HCT116 (cell line): ENCODE data around the gene GPC1. TPM values are rescaled to one million over a fixed set of nuclear protein-coding genes. Genes with fewer than 3 reads are reported as not detected.

Source experiments
- ATAC-seq: fragments of 200-7000 bp; cut with Tn5 transposase; 2 replicates; pipeline ENCODE4 v1.9.1; 2020; ENCODE audit warnings: mild to moderate bottlenecking, moderate library complexity
- BruUV-seq: library from RNA; stranded (reverse); fragments of 400-500 nt; replicated peaks from 2 replicates; lab custom pipeline; 2021; lab: Mats Ljungman, UMichigan
- CTCF ChIA-PET: fragments of 300-600 bp; sonication (Branson Sonifier 250); formaldehyde crosslinking; loops from one replicate; lab custom pipeline; 2021; ENCODE audit warnings: antibody characterized with exemption; lab: Charles Lee
- POLR2A ChIA-PET: fragments of 300-600, 350-600 bp; sonication (Branson Sonifier 250); formaldehyde crosslinking; loops from one replicate; lab custom pipeline; 2021; ENCODE audit warnings: antibody characterized with exemption; lab: Charles Lee
- RAD21 ChIA-PET, 2 experiments: fragments of 300-600 bp; sonication (Branson Sonifier 250); formaldehyde crosslinking; loops; one replicate each; lab custom pipeline; 2023; ENCODE audit warnings: low total read pairs in 2 of 2; ENCODE audit not compliant: uncharacterized antibody in 2 of 2, unreplicated experiment in 2 of 2, low non-redundant PET in 1 of 2; lab: Charles Lee
- DNase-seq: peaks from one replicate; pipeline ENCODE4 v3.0.0-alpha.2; 2010; ENCODE audit warnings: low read depth, low spot score
- H2AFZ ChIP-seq: fragments of 200-600 bp; shearing (Covaris generic), sonication (generic); 2 replicates; pipeline ENCODE4 v1.6.1; 2017; ENCODE audit warnings: low read depth, mixed run types, mixed read lengths, antibody characterized with exemption, low read length; ENCODE audit not compliant: poor library complexity, severe bottlenecking
- H3K27ac ChIP-seq: 2 replicates; pipeline ENCODE4 v1.5.1; 2012; ENCODE audit warnings: low read depth, low read length
- H3K27me3 ChIP-seq: fragments of 200-600 bp; sonication (generic); 2 replicates; pipeline ENCODE4 v1.6.1; 2016; ENCODE audit warnings: mixed run types, low read length, mixed read lengths; ENCODE audit not compliant: insufficient read depth
- H3K36me3 ChIP-seq, 2 experiments: fragments of 200-500 bp in 1 of 2; fragments of 200-600 bp in 1 of 2; sonication (Bioruptor generic) in 1 of 2; sonication (generic) in 1 of 2; 2 replicates each; pipeline versions ENCODE4 v1.5.1 to v1.6.1; 2014 to 2016; ENCODE audit warnings: low read length in 2 of 2, inconsistent platforms in 1 of 2, mixed read lengths in 1 of 2, mixed run types in 1 of 2; ENCODE audit not compliant: insufficient read depth in 2 of 2, control insufficient read depth in 1 of 2
- H3K4me1 ChIP-seq, 2 experiments: fragments of 200-600 bp in 1 of 2; sonication (generic) in 1 of 2; 2 replicates each; pipeline versions ENCODE4 v1.5.1 to v1.6.1; 2012 to 2017; ENCODE audit warnings: low read length in 2 of 2, inconsistent platforms in 1 of 2, mild to moderate bottlenecking in 1 of 2, mixed read lengths in 1 of 2, mixed run types in 1 of 2, moderate library complexity in 1 of 2; ENCODE audit not compliant: insufficient read depth in 2 of 2, control insufficient read depth in 1 of 2
- H3K4me2 ChIP-seq: fragments of 200-600 bp; sonication (generic); 2 replicates; pipeline ENCODE4 v1.6.1; 2017; ENCODE audit warnings: mixed run types, low read length, mixed read lengths
- H3K4me3 ChIP-seq, 2 experiments: fragments of 200-600 bp in 1 of 2; sonication (generic) in 1 of 2; replicated peaks in 1 of 2; 2 replicates each; pipeline ENCODE4 v1.5.1; 2011 to 2016; ENCODE audit warnings: low read length in 2 of 2, control low read depth in 1 of 2, low read depth in 1 of 2, mild to moderate bottlenecking in 1 of 2, mixed read lengths in 1 of 2, mixed run types in 1 of 2
- H3K79me2 ChIP-seq: fragments of 200-600 bp; sonication (generic); 2 replicates; pipeline ENCODE4 v1.6.1; 2017; ENCODE audit warnings: mild to moderate bottlenecking, mixed run types, low read length, moderate library complexity, mixed read lengths; ENCODE audit not compliant: insufficient read depth
- H3K9ac ChIP-seq: fragments of 200-600 bp; sonication (generic); 2 replicates; pipeline ENCODE4 v1.6.1; 2016; ENCODE audit warnings: low read length, mixed read lengths
- H3K9me2 ChIP-seq: fragments of 200-600 bp; sonication (generic), shearing (Covaris generic); 2 replicates; pipeline ENCODE4 v1.6.1; 2017; ENCODE audit warnings: mixed run types, mild to moderate bottlenecking, moderate library complexity; ENCODE audit not compliant: insufficient read depth
- H3K9me3 ChIP-seq, 2 experiments: fragments of 200-500 bp in 1 of 2; fragments of 200-600 bp in 1 of 2; sonication (Bioruptor generic) in 1 of 2; sonication (generic) in 1 of 2; 2 replicates each; pipeline ENCODE4 v1.6.1; 2014 to 2017; ENCODE audit warnings: low read length in 2 of 2, mixed read lengths in 2 of 2, inconsistent platforms in 1 of 2, low read depth in 1 of 2, mild to moderate bottlenecking in 1 of 2, mixed run types in 1 of 2, moderate library complexity in 1 of 2; ENCODE audit not compliant: control insufficient read depth in 1 of 2, insufficient read depth in 1 of 2
- H4K20me1 ChIP-seq: fragments of 200-600 bp; sonication (generic), shearing (Covaris generic); 2 replicates; pipeline ENCODE4 v1.6.1; 2017; ENCODE audit warnings: mixed run types, mild to moderate bottlenecking, moderate library complexity; ENCODE audit not compliant: insufficient read depth
- CBX3 ChIP-seq: IDR thresholded peaks from 2 replicates; pipeline ENCODE4 v1.6.1; 2012; ENCODE audit warnings: low read depth
- CEBPB ChIP-seq: IDR thresholded peaks from 2 replicates; pipeline ENCODE4 v1.6.1; 2012; ENCODE audit warnings: low read depth
- EGR1 ChIP-seq: IDR thresholded peaks from 2 replicates; pipeline ENCODE4 v1.6.1; 2012; ENCODE audit warnings: low read depth
- ELF1 ChIP-seq: IDR thresholded peaks from 2 replicates; pipeline ENCODE4 v1.6.1; 2012; ENCODE audit warnings: low read depth, borderline replicate concordance
- EZH2 ChIP-seq: fragments of 200-600 bp; sonication (generic); IDR thresholded peaks from 2 replicates; pipeline ENCODE4 v1.6.1; 2017; ENCODE audit warnings: antibody characterized with exemption, mixed run types
- EZH2phosphoT487 ChIP-seq: fragments of 200-600 bp; IDR thresholded peaks from 2 replicates; pipeline ENCODE4 v1.6.1; 2018; ENCODE audit warnings: antibody characterized with exemption, borderline replicate concordance
- FOSL1 ChIP-seq: IDR thresholded peaks from 2 replicates; pipeline ENCODE4 v1.6.1; 2012; ENCODE audit warnings: low read depth
- JUND ChIP-seq: IDR thresholded peaks from 2 replicates; pipeline ENCODE4 v1.6.1; 2012
- MAX ChIP-seq: IDR thresholded peaks from 2 replicates; pipeline ENCODE4 v1.6.1; 2012
- RAD21 ChIP-seq: IDR thresholded peaks from 2 replicates; pipeline ENCODE4 v1.6.1; 2012; ENCODE audit warnings: low read depth, mild to moderate bottlenecking
- REST ChIP-seq: IDR thresholded peaks from 2 replicates; pipeline ENCODE4 v1.6.1; 2012; ENCODE audit warnings: low read depth
- SIN3A ChIP-seq: IDR thresholded peaks from 2 replicates; pipeline ENCODE4 v1.6.1; 2012; ENCODE audit warnings: low read depth
- SP1 ChIP-seq: IDR thresholded peaks from 2 replicates; pipeline ENCODE4 v1.6.1; 2012; ENCODE audit warnings: low read depth
- SRF ChIP-seq: IDR thresholded peaks from 2 replicates; pipeline ENCODE4 v1.6.1; 2012; ENCODE audit warnings: low read depth
- ZBTB33 ChIP-seq: IDR thresholded peaks from 2 replicates; pipeline ENCODE4 v1.6.1; 2011; ENCODE audit warnings: mild to moderate bottlenecking, low read length, moderate library complexity; ENCODE audit not compliant: insufficient replicate concordance; ENCODE audit errors: extremely low read depth
- intact Hi-C: fragments of 100-400 bp; cut with micrococcal nuclease; formaldehyde crosslinking; loops from 2 replicates; pipeline ENCODE4 v1.10.0; 2022
- total RNA-seq: library from RNA; stranded (reverse); gene quantifications from one replicate; pipeline ENCODE4 v1.2.1, GENCODE V29; 2021; ENCODE audit not compliant: unreplicated experiment

Gene GPC1
- total RNA-seq, 1 experiment from 2014 or later = 79.1 TPM

DNA sequence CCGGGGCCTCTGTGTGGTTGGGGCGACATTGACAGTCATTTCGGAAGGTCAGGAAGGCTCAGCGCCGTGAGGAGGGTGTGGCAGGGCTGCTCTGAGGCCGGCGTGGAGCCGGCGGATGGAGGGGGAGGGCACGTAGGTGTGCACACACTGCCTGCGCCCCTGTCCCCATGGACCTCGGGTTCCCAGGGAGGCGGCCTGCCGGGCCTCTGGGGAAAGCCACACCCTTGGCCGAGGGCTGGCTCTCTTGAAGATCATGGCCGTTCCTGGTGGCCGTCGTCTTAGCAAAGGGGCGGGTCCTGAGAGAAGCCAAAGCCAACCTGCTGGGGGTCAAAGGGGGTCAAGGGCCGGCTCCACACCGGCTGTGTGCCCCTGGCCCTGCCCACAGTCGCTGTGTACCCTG lies 11.9 kb downstream of the GPC1 start:
- no peaks in the 10 kb centered on the region for H3K9me3 ChIP-seq
- no peak overlapping the region for H3K4me2 ChIP-seq
- RAD21 ChIA-PET = no interaction called here
- no TSS peak for BruUV-seq
- H3K36me3 ChIP-seq = no peaks in the 10 kb centered on the region
- no peaks in the 10 kb centered on the region for H4K20me1 ChIP-seq
- POLR2A ChIA-PET = no interaction called here
- no peak overlapping the region; the same call in 1 of the 2 replicates for H3K27ac ChIP-seq
- CTCF ChIA-PET = no interaction called here
- H3K79me2 ChIP-seq = peaks cover 88% of the 10 kb centered on the region
- H3K9ac ChIP-seq = no peak overlapping the region
- intact Hi-C loops = no loop called here
- TF ChIP-seq JUND = no peak
- no peak for TF ChIP-seq EGR1
- no peak for TF ChIP-seq MAX
- TF ChIP-seq SRF = no peak
- TF ChIP-seq EZH2 = no peak
- TF ChIP-seq CEBPB = no peak
- TF ChIP-seq EZH2phosphoT487 = no peak
- no peak for TF ChIP-seq SP1
- TF ChIP-seq SIN3A = no peak
- no peak for TF ChIP-seq RAD21
- no peak for TF ChIP-seq FOSL1
- TF ChIP-seq ELF1 = no peak
- TF ChIP-seq CBX3 = no peak
- H3K4me1 ChIP-seq = peaks cover 29 to 46% of the 10 kb centered on the region in 2 experiments
- no peak overlapping the region for H2AFZ ChIP-seq
- no peaks in the 10 kb centered on the region for H3K27me3 ChIP-seq
- H3K9me2 ChIP-seq = no peaks in the 10 kb centered on the region
- ATAC-seq (no peak), DNase-seq (no peak)
- no peak overlapping the region for H3K4me3 ChIP-seq

DNA sequence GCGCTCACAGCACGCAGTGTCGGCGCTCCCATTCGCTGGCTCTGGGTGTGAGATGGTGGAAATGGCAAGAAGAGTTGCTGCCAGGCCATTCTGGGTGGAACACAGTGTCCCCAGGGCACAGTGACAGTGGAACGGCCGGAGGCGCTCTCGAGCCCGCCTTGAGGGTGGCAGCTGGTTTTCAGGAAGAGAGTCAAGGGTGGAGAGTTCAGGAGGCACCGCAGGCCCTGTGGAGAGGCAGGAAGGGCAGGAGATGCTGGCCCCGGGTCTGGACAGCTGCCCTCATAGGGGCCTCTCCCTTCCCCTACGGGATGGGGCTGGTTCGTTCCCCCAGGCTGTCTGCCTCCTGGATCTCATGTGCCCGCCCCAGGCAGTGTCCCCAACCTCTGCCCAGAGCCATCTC lies 12.5 kb downstream of the GPC1 start:
- H3K4me2 ChIP-seq = no peak overlapping the region
- TF ChIP-seq REST = no peak
- no peak for TF ChIP-seq SRF
- no peak for TF ChIP-seq EZH2
- TF ChIP-seq ZBTB33 = no peak
- TF ChIP-seq CBX3 = no peak
- H2AFZ ChIP-seq = no peak overlapping the region
- H3K79me2 ChIP-seq = peaks cover 83% of the 10 kb centered on the region
- no peak for ATAC-seq
- H3K9me2 ChIP-seq = no peaks in the 10 kb centered on the region
- no peaks in the 10 kb centered on the region for H3K36me3 ChIP-seq
- BruUV-seq = no TSS peak
- CTCF ChIA-PET = no interaction called here
- H3K27me3 ChIP-seq = no peaks in the 10 kb centered on the region
- H3K4me3 ChIP-seq = no peak overlapping the region
- POLR2A ChIA-PET = no interaction called here
- peaks cover 29 to 43% of the 10 kb centered on the region in 2 experiments for H3K4me1 ChIP-seq
- no peaks in the 10 kb centered on the region for H4K20me1 ChIP-seq
- H3K9me3 ChIP-seq = no peaks in the 10 kb centered on the region
- no peak for DNase-seq
- peak overlapping the region; percentile 29; the same call in 1 of the 2 replicates for H3K27ac ChIP-seq
- intact Hi-C loops = no loop called here
- no peak overlapping the region for H3K9ac ChIP-seq
- RAD21 ChIA-PET = no interaction called here
